ENCODE results near the gene DPEP2NB. TPM values are rescaled to one million over a fixed set of nuclear protein-coding genes. Genes with fewer than 3 reads are reported as not detected.
A peak's percentile ranks its signal among the peaks of the same experiment; 100 is the strongest.
"Not testable (repeated sequence)": the region's sequence is repeated elsewhere in the genome, so short reads cannot be mapped to it uniquely, and the experiment has no call there.

DPEP2NB gene
- total RNA-seq, 1 donor from 2014 or later: not detected

- no peak overlapping the region for H3K27ac Mint-ChIP-seq
- H3K27me3 Mint-ChIP-seq (ENCODE audit: insufficient read depth): no peaks in the 10 kb centered on the region
- DNase-seq (ENCODE audit: low spot score): no peak
- no peak overlapping the region for H3K4me3 Mint-ChIP-seq
- H3K36me3 Mint-ChIP-seq (ENCODE audit: low read depth): no peaks in the 10 kb centered on the region
- H3K4me1 Mint-ChIP-seq (ENCODE audit: low read depth): peaks cover 15% of the 10 kb centered on the region
- intact Hi-C loops (cut with micrococcal nuclease): no loop called here
- H3K9me3 Mint-ChIP-seq: no peaks in the 10 kb centered on the region
Measured at GRCh38 chr16:67989322-67990017, 26.2 kb downstream of the DPEP2NB start.

DNA sequence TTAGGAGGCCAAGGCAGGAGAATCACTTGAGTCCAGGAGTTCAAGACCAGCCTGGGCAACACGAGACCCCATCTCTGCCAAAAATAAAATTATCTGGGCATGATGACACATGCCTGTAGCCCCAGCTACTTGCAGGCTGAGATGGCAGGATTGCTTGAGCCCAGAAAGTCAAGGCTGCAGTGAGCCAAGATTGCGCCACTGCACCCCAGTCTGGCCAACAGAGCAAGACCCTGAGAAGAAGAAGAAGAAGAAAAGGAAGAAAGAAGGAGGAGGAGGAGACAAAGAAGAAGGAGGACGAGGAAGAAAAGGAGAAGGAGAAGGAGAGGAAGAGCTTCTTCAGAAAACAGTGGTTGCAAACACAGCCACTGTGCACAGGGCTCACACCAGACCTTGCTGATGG lies 27.0 kb downstream of the DPEP2NB start:
- intact Hi-C loops (cut with micrococcal nuclease): no loop called here
- H3K27me3 Mint-ChIP-seq (ENCODE audit: insufficient read depth): no peaks in the 10 kb centered on the region
- no peak overlapping the region for H3K27ac Mint-ChIP-seq
- no peaks in the 10 kb centered on the region for H3K36me3 Mint-ChIP-seq (ENCODE audit: low read depth)
- no peak overlapping the region for H3K4me3 Mint-ChIP-seq
- H3K4me1 Mint-ChIP-seq (ENCODE audit: low read depth): peaks cover 12% of the 10 kb centered on the region
- no peak for DNase-seq (ENCODE audit: low spot score)
- no peaks in the 10 kb centered on the region for H3K9me3 Mint-ChIP-seq

DNA sequence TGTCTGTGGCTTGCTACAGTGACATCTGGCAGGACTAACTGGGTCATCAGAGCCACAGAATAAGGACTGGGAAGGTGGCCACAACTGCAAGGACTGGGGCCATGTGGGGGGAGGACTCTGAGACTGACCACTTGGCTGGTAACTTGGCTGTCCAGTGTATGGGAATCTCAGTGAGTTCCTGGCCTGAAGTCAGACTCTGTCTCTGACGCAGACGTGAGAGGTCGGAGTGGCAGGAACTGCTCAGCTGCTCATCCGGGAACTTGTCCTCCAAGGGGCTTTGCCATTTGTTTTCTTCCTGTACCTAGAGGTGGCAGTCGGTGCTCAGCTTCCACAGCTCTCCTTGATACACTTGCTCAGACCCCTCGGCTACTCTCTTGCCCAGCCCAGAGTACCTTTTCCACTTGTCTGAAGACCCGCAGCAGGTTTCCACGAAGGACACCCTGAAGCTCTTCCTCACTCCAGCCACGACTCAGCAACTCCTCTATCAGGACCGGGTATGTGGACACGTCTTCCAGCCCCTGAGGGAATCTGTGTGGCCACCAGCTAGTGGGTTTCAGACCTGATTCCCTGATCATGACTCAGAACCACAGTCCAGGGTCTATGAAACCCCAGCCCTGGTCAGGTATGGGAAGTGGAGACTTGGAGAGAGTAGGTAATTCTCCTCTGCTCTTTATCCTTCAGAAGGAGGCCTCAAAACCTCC lies 28.1 kb downstream of the DPEP2NB start:
- intact Hi-C loops (cut with micrococcal nuclease): no loop called here
- H3K36me3 Mint-ChIP-seq (ENCODE audit: low read depth): no peaks in the 10 kb centered on the region
- H3K27me3 Mint-ChIP-seq (ENCODE audit: insufficient read depth): no peaks in the 10 kb centered on the region
- peak overlapping the region; percentile 32 for H3K27ac Mint-ChIP-seq
- H3K4me1 Mint-ChIP-seq (ENCODE audit: low read depth): peaks cover 17% of the 10 kb centered on the region
- DNase-seq (ENCODE audit: low spot score): no peak
- no peak overlapping the region for H3K4me3 Mint-ChIP-seq
- no peaks in the 10 kb centered on the region for H3K9me3 Mint-ChIP-seq

DNA sequence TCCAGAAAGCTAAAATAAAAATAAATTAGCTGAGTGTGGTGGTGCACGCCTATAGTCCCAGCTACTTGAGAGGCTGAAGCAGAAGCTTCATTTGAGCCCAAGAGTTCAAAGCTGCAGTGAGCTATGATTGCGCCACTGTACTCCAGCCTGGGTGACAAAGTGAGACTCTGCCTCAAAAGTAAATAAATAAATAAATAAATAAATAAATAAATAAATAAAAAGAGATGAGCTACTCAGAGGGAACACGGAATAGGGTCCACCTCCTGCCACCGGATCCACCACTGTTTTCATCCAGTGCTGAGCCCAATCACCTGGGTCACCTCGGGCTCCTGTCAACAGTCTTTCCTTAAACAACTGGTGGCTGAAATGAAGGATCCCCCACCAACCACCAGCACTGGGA lies 28.8 kb downstream of the DPEP2NB start:
- H3K36me3 Mint-ChIP-seq (ENCODE audit: low read depth): no peaks in the 10 kb centered on the region
- DNase-seq (ENCODE audit: low spot score): no peak
- no peaks in the 10 kb centered on the region for H3K27me3 Mint-ChIP-seq (ENCODE audit: insufficient read depth)
- intact Hi-C loops (cut with micrococcal nuclease): no loop called here
- H3K9me3 Mint-ChIP-seq: no peaks in the 10 kb centered on the region
- no peak overlapping the region for H3K4me3 Mint-ChIP-seq
- no peak overlapping the region for H3K27ac Mint-ChIP-seq
- H3K4me1 Mint-ChIP-seq (ENCODE audit: low read depth): peaks cover 17% of the 10 kb centered on the region

DNA sequence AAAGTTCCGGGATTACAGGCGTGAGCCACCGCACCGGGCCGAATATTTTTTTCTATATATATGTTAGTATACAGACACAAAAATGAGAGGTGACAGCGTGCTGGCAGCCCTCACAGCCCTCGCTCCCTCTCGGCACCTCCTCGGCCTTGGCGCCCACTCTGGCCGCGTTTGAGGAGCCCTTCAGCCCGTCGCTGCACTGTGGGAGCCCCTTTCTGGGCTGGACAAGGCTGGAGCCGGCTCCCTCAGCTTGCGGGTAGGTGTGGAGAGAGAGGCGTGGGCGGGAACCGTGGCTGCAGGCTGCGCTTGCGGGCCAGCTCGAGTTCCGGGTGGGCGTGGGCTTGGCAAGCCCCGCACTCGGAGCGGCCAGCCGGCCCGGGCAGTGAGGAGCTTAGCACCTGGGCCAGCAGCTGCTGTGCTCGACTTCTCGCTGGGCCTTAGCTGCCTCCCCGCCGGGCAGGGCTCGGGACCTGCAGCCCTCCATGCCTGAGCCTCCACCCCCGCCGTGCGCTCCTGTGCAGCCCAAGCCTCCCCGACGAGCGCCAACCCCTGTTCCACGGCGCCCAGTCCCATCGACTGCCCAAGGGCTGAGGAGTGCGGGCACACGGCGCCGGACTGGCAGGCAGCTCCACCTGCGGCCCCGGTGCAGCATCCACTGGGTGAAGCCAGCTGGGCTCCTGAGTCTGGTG lies 33.6 kb downstream of the DPEP2NB start:
- Mint-ChIP-seq H3K36me3 (ENCODE audit: low read depth) (no peaks in the 10 kb centered on the region), H3K9me3 (no peaks in the 10 kb centered on the region), H3K27me3 (ENCODE audit: insufficient read depth) (no peaks in the 10 kb centered on the region), H3K4me3 (no peak overlapping the region), H3K27ac (no peak overlapping the region), H3K4me1 (ENCODE audit: low read depth) (peaks cover 17% of the 10 kb centered on the region)
- DNase-seq (ENCODE audit: low spot score): no peak
- intact Hi-C loops (cut with micrococcal nuclease): no loop called here

GRCh38 chr16:67979955-67980678 lies 35.6 kb downstream of the DPEP2NB start, which contains the start of gene DPEP3:
Gene DPEP3 (minus strand): TSS chr16:67980499. CDS start chr16:67980380, 119 bp downstream.
- DNase-seq (ENCODE audit: low spot score): no peak
- H3K9me3 Mint-ChIP-seq: no peaks in the 10 kb centered on the region
- no peak within 1 kb of the TSS for H3K4me3 Mint-ChIP-seq
- no peaks in the 10 kb centered on the region for H3K36me3 Mint-ChIP-seq (ENCODE audit: low read depth)
- H3K27ac Mint-ChIP-seq: no peak within 1 kb of the TSS
- no peaks in the 10 kb centered on the region for H3K27me3 Mint-ChIP-seq (ENCODE audit: insufficient read depth)
- peaks cover 17% of the 10 kb centered on the region for H3K4me1 Mint-ChIP-seq (ENCODE audit: low read depth)
- intact Hi-C loops (cut with micrococcal nuclease): no loop called here

GRCh38 chr16:67977469-67978227 lies 38.1 kb downstream of the DPEP2NB start:
- Mint-ChIP-seq H3K36me3 (ENCODE audit: low read depth) (no peaks in the 10 kb centered on the region), H3K9me3 (no peaks in the 10 kb centered on the region), H3K4me1 (ENCODE audit: low read depth) (no peaks in the 10 kb centered on the region), H3K27me3 (ENCODE audit: insufficient read depth) (no peaks in the 10 kb centered on the region), H3K4me3 (no peak overlapping the region), H3K27ac (no peak overlapping the region)
- DNase-seq (ENCODE audit: low spot score): no peak
- intact Hi-C loops (cut with micrococcal nuclease): no loop called here

DNA sequence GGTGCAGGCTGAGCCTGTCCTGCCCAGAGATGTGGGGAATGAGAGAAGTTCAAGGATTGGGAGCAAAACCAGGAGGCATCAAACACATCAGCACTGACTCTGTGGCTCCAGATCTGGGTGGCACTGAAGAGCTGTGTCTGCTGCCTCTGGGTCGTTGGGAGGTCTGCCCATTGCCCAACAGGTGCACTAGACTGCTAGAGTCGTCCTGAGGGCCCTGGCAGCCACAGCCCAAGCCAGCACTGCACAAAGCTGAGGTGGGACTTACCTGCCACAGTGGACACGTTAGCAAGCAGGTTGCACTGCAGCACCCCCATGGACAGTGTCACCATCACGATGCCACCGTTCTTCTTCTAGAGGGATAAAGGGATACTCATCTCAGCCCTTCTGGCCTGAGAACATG lies 38.7 kb downstream of the DPEP2NB start:
- intact Hi-C loops (cut with micrococcal nuclease): no loop called here
- Mint-ChIP-seq H3K27me3 (ENCODE audit: insufficient read depth) (no peaks in the 10 kb centered on the region), H3K27ac (no peak overlapping the region), H3K9me3 (no peaks in the 10 kb centered on the region), H3K4me3 (no peak overlapping the region), H3K4me1 (ENCODE audit: low read depth) (no peaks in the 10 kb centered on the region), H3K36me3 (ENCODE audit: low read depth) (no peaks in the 10 kb centered on the region)
- DNase-seq (ENCODE audit: low spot score): no peak

DNA sequence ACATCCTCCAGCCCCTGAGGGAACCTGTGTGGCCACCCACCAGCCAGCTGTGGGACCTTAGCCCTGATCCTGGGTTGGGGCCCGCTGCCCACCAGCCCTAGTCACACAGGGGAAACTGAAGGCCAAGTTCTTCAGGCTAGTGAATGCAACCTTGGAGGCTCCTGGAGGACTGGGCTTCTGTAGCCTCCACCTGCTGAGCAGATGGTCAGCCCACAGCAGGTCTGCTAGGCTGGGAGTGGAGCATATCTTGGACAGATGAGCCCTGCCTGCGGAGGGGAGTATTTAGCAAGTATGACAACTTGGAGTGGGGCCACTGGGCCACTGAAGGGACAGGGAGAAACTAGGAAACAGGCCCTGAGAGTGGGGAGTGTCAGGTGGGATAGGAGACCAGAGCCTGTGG lies 39.5 kb downstream of the DPEP2NB start:
- no peak for DNase-seq (ENCODE audit: low spot score)
- H3K27me3 Mint-ChIP-seq (ENCODE audit: insufficient read depth): no peaks in the 10 kb centered on the region
- H3K9me3 Mint-ChIP-seq: no peaks in the 10 kb centered on the region
- H3K36me3 Mint-ChIP-seq (ENCODE audit: low read depth): no peaks in the 10 kb centered on the region
- H3K27ac Mint-ChIP-seq: no peak overlapping the region
- intact Hi-C loops (cut with micrococcal nuclease): no loop called here
- H3K4me1 Mint-ChIP-seq (ENCODE audit: low read depth): no peaks in the 10 kb centered on the region
- H3K4me3 Mint-ChIP-seq: no peak overlapping the region

- Mint-ChIP-seq H3K27ac (no peak overlapping the region), H3K9me3 (no peaks in the 10 kb centered on the region)
- DNase-seq (ENCODE audit: low spot score): no peak
Measured at GRCh38 chr16:67975321-67976105, 40.2 kb downstream of the DPEP2NB start.

DNA sequence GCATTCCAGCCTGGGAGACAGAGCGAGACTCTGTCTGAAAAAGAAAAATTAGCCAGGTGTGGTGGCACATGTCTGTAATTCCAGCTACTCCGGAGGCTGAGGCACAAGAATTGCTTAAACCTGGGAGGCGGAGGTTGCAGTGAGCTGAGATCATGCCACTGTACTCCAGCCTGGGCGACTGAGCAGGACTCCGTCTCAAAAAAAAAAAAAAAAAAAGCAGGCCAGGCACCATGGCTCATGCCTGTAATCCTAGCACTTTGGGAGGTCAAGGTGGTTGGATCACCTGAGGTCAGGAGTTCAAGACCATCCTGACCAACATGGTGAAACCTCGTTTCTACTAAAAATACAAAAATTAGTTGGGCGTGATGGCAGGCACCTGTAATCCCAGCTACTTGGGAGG lies 43.4 kb downstream of the DPEP2NB start:
- H3K4me1 Mint-ChIP-seq (ENCODE audit: low read depth): peaks cover 18% of the 10 kb centered on the region
- DNase-seq (ENCODE audit: low spot score); H3K9me3 Mint-ChIP-seq; H3K27me3 Mint-ChIP-seq (ENCODE audit: insufficient read depth); H3K36me3 Mint-ChIP-seq (ENCODE audit: low read depth); H3K27ac Mint-ChIP-seq; intact Hi-C loops (cut with micrococcal nuclease); H3K4me3 Mint-ChIP-seq: not testable (repeated sequence)

More at GRCh38 chr16:67975321-67976105, 40.2 kb downstream of the DPEP2NB start:
- H3K36me3 Mint-ChIP-seq (ENCODE audit: low read depth): no peaks in the 10 kb centered on the region
- H3K4me3 Mint-ChIP-seq: no peak overlapping the region
- no peaks in the 10 kb centered on the region for H3K4me1 Mint-ChIP-seq (ENCODE audit: low read depth)
- intact Hi-C loops (cut with micrococcal nuclease): no loop called here
- no peaks in the 10 kb centered on the region for H3K27me3 Mint-ChIP-seq (ENCODE audit: insufficient read depth)

- peaks cover 29% of the 10 kb centered on the region for H3K4me1 Mint-ChIP-seq (ENCODE audit: low read depth)
- H3K4me3 Mint-ChIP-seq: peak overlapping the region; percentile 30
- no peak overlapping the region for H3K27ac Mint-ChIP-seq
- intact Hi-C loops (cut with micrococcal nuclease): no loop called here
- no peaks in the 10 kb centered on the region for H3K9me3 Mint-ChIP-seq
- peaks cover 1% of the 10 kb centered on the region for H3K36me3 Mint-ChIP-seq (ENCODE audit: low read depth)
- no peak for DNase-seq (ENCODE audit: low spot score)
- H3K27me3 Mint-ChIP-seq (ENCODE audit: insufficient read depth): no peaks in the 10 kb centered on the region
Measured at GRCh38 chr16:67971111-67971510, 44.6 kb downstream of the DPEP2NB start.

Data from activated T-helper 1 cell treated with anti-CD3 and anti-CD28 coated beads, Interleukin-12 subunit alpha, Interleukin-12 subunit beta, Interleukin-2, Interleukin-4 antibody, amounts not matched to agents 30 ng/mL and 10 ng/mL and 1 ng/mL, durations not matched to agents 14 hours and 24 hours and 36 hours (primary cell).